IMR-90 (cell line): ENCODE results near the gene RALGPS1. TPM values are rescaled to one million over a fixed set of nuclear protein-coding genes. Genes with fewer than 3 reads are reported as not detected.

ENCODE experiments used
- ATAC-seq: fragments of 200-7000 bp; cut with Tn5 transposase; 2 replicates; pipeline ENCODE4 v1.9.1; 2020; ENCODE audit warnings: low read depth, mild to moderate bottlenecking, moderate library complexity
- BruUV-seq: library from RNA; stranded (reverse); fragments of 400-500 nt; replicated peaks from 2 replicates; lab custom pipeline; 2021; lab: Mats Ljungman, UMichigan
- CTCF ChIA-PET: fragments of 300-600 bp; formaldehyde crosslinking; extraction: SDS; loops from one replicate; lab custom pipeline; 2021; ENCODE audit warnings: antibody characterized with exemption; lab: Yijun Ruan, JAX
- POLR2A ChIA-PET: fragments of 300-600 bp; sonication (Branson Sonifier 250); formaldehyde crosslinking; loops from one replicate; lab custom pipeline; 2022; ENCODE audit warnings: antibody characterized with exemption; ENCODE audit not compliant: unreplicated experiment; lab: Charles Lee
- DNase-seq: peaks from one replicate; pipeline ENCODE4 v3.0.0; 2013
- H2AFZ ChIP-seq: replicated peaks from 2 replicates; pipeline ENCODE3; 2013; ENCODE audit warnings: low read length, mild to moderate bottlenecking; ENCODE audit not compliant: poor library complexity
- H2AK5ac ChIP-seq: 2 replicates; pipeline ENCODE4 v1.6.1; 2013; ENCODE audit warnings: low read depth, low read length, inconsistent platforms
- H2AK9ac ChIP-seq: replicated peaks from 2 replicates; pipeline ENCODE3; 2013; ENCODE audit warnings: mild to moderate bottlenecking, low read depth, low read length, moderate library complexity; ENCODE audit not compliant: poor library complexity
- H2BK120ac ChIP-seq: 2 replicates; pipeline ENCODE4 v1.6.1; 2013; ENCODE audit warnings: low read depth, low read length, inconsistent platforms
- H2BK15ac ChIP-seq: 3 replicates; pipeline ENCODE4 v1.6.1; 2013; ENCODE audit warnings: low read depth, low read length, inconsistent platforms
- H2BK20ac ChIP-seq: 2 replicates; pipeline ENCODE4 v1.6.1; 2013; ENCODE audit warnings: low read depth, mild to moderate bottlenecking, inconsistent platforms, low read length, moderate library complexity
- H2BK5ac ChIP-seq: 2 replicates; pipeline ENCODE4 v1.6.1; 2013; ENCODE audit warnings: mild to moderate bottlenecking, low read depth, low read length, inconsistent platforms; ENCODE audit not compliant: poor library complexity, severe bottlenecking
- H3K14ac ChIP-seq: replicated peaks from 2 replicates; pipeline ENCODE4 v1.6.1; 2013; ENCODE audit warnings: low read depth, low read length, inconsistent platforms
- H3K18ac ChIP-seq: 2 replicates; pipeline ENCODE4 v1.6.1; 2013; ENCODE audit warnings: low read depth, low read length, control low read depth
- H3K23ac ChIP-seq: 2 replicates; pipeline ENCODE4 v1.6.1; 2013; ENCODE audit warnings: low read depth, low read length, inconsistent platforms
- H3K27ac ChIP-seq: 2 replicates; pipeline ENCODE4 v1.5.1; 2013; ENCODE audit warnings: mild to moderate bottlenecking, control low read depth, low read length; ENCODE audit not compliant: insufficient read depth
- H3K27me3 ChIP-seq: 2 replicates; pipeline ENCODE4 v1.6.1; 2013; ENCODE audit warnings: low read length; ENCODE audit not compliant: control insufficient read depth, insufficient read depth
- H3K36me3 ChIP-seq: 2 replicates; pipeline ENCODE4 v1.6.1; 2013; ENCODE audit warnings: low read length, mixed read lengths; ENCODE audit not compliant: control insufficient read depth, insufficient read depth
- H3K4ac ChIP-seq: 2 replicates; pipeline ENCODE4 v1.6.1; 2013; ENCODE audit warnings: low read depth, low read length, inconsistent platforms
- H3K4me1 ChIP-seq: 2 replicates; pipeline ENCODE4 v1.6.1; 2013; ENCODE audit warnings: low read length, mixed read lengths; ENCODE audit not compliant: control insufficient read depth, insufficient read depth
- H3K4me2 ChIP-seq: 2 replicates; pipeline ENCODE4 v1.6.1; 2013; ENCODE audit warnings: low read depth, mild to moderate bottlenecking, control low read depth, low read length, moderate library complexity
- H3K4me3 ChIP-seq: 2 replicates; pipeline ENCODE4 v1.5.1; 2013; ENCODE audit warnings: low read depth, mild to moderate bottlenecking, control low read depth, low read length, moderate library complexity; ENCODE audit not compliant: insufficient read depth
- H3K56ac ChIP-seq: 2 replicates; pipeline ENCODE4 v1.6.1; 2013; ENCODE audit warnings: low read length, inconsistent platforms; ENCODE audit not compliant: insufficient read depth; ENCODE audit errors: extremely low read depth
- H3K79me1 ChIP-seq, 2 experiments: 2 replicates each; pipeline ENCODE4 v1.6.1; 2013; ENCODE audit warnings: low read length in 2 of 2, inconsistent platforms in 1 of 2, low read depth in 1 of 2
- H3K9ac ChIP-seq: 2 replicates; pipeline ENCODE4 v1.6.1; 2013; ENCODE audit warnings: low read depth, low read length, control low read depth
- H3K9me1 ChIP-seq: 2 replicates; pipeline ENCODE4 v1.6.1; 2013; ENCODE audit warnings: low read length, inconsistent platforms; ENCODE audit not compliant: insufficient read depth
- H3K9me3 ChIP-seq: 2 replicates; pipeline ENCODE4 v1.6.1; 2013; ENCODE audit warnings: low read length; ENCODE audit not compliant: control insufficient read depth, insufficient read depth
- H4K20me1 ChIP-seq: 2 replicates; pipeline ENCODE4 v1.6.1; 2013; ENCODE audit warnings: low read length, inconsistent platforms; ENCODE audit not compliant: insufficient read depth
- H4K5ac ChIP-seq: 2 replicates; pipeline ENCODE4 v1.6.1; 2013; ENCODE audit warnings: mild to moderate bottlenecking, low read depth, low read length, control low read depth
- H4K8ac ChIP-seq, 2 experiments: 2 replicates each; pipeline ENCODE4 v1.6.1; 2013; ENCODE audit warnings: low read depth in 2 of 2, low read length in 2 of 2, control low read depth in 1 of 2, inconsistent platforms in 1 of 2
- H4K91ac ChIP-seq: 2 replicates; pipeline ENCODE4 v1.6.1; 2013; ENCODE audit warnings: low read depth, low read length, inconsistent platforms; ENCODE audit not compliant: insufficient read depth
- BHLHE40 ChIP-seq: fragments of 150-350 bp; IDR thresholded peaks from 2 replicates; pipeline ENCODE4 v1.6.1; 2016; ENCODE audit warnings: mild to moderate bottlenecking, low read depth, low read length
- CEBPB ChIP-seq: IDR thresholded peaks from 2 replicates; pipeline ENCODE4 v1.6.1; 2012; ENCODE audit warnings: low read depth, low read length, improper control_type of control experiment
- CHD1 ChIP-seq: IDR thresholded peaks from 2 replicates; pipeline ENCODE4 v1.6.1; 2012; ENCODE audit warnings: low read depth, low read length, improper control_type of control experiment
- CTCF ChIP-seq: conservative IDR thresholded peaks from 2 replicates; pipeline ENCODE4 v1.5.1; 2012; ENCODE audit warnings: mild to moderate bottlenecking, low read depth, low read length, improper control_type of control experiment
- FOS ChIP-seq: fragments of 150-350 bp; IDR thresholded peaks from 2 replicates; pipeline ENCODE4 v1.6.1; 2016; ENCODE audit warnings: low read depth, low read length
- MAFK ChIP-seq: IDR thresholded peaks from 2 replicates; pipeline ENCODE4 v1.6.1; 2012; ENCODE audit warnings: low read depth, low read length, improper control_type of control experiment
- MAZ ChIP-seq: IDR thresholded peaks from 2 replicates; pipeline ENCODE4 v1.6.1; 2012; ENCODE audit warnings: low read depth, mild to moderate bottlenecking, low read length, improper control_type of control experiment, moderate library complexity, borderline replicate concordance
- MXI1 ChIP-seq: IDR thresholded peaks from 2 replicates; pipeline ENCODE4 v1.6.1; 2012; ENCODE audit warnings: low read depth, mild to moderate bottlenecking, low read length, moderate library complexity, borderline replicate concordance
- NFE2L2 ChIP-seq: fragments of 150-350 bp; IDR thresholded peaks from 2 replicates; pipeline ENCODE4 v1.6.1; 2016; ENCODE audit warnings: low read depth, mild to moderate bottlenecking, low read length
- POLR2A ChIP-seq: IDR thresholded peaks from 2 replicates; pipeline ENCODE4 v1.6.1; 2012; ENCODE audit warnings: mild to moderate bottlenecking, low read depth, low read length
- RAD21 ChIP-seq: IDR thresholded peaks from 2 replicates; pipeline ENCODE4 v1.6.1; 2012; ENCODE audit warnings: low read length, improper control_type of control experiment
- RCOR1 ChIP-seq: IDR thresholded peaks from 2 replicates; pipeline ENCODE4 v1.6.1; 2012; ENCODE audit warnings: mild to moderate bottlenecking, low read length, improper control_type of control experiment; ENCODE audit not compliant: insufficient replicate concordance
- RFX5 ChIP-seq: IDR thresholded peaks from 2 replicates; pipeline ENCODE4 v1.8.0; 2012; ENCODE audit warnings: low read depth, mild to moderate bottlenecking, low read length, moderate library complexity
- SMC3 ChIP-seq: fragments of 150-350 bp; IDR thresholded peaks from 2 replicates; pipeline ENCODE4 v1.6.1; 2016; ENCODE audit warnings: low read depth, mild to moderate bottlenecking, antibody characterized with exemption, low read length, moderate library complexity
- WGBS, 2 experiments: methylation state at CpG; one replicate each; pipeline versions ENCODE4 v1.1.5 to v1.1.7; 2013; ENCODE audit warnings: missing lambda C conversion rate in 2 of 2; ENCODE audit not compliant: insufficient read length in 1 of 2; ENCODE audit errors: extremely low coverage in 2 of 2; 5-methylcytosine and 5-hydroxymethylcytosine counted together
- dilution Hi-C: fragments of 300-500 bp; cut with HindIII; formaldehyde crosslinking; loops from one replicate; pipeline ENCODE4 v1.14.3; 2018; ENCODE audit warnings: low sequenced_read_pairs; ENCODE audit not compliant: unreplicated experiment
- in situ Hi-C: fragments of 300-500 bp; cut with MboI; formaldehyde crosslinking; loops from 3 replicates; pipeline ENCODE4 v1.14.3; 2019; ENCODE audit warnings: low sequenced_read_pairs, inconsistent platforms, mixed read lengths
- intact Hi-C: fragments of 100-400 bp; cut with micrococcal nuclease; formaldehyde crosslinking; loops from 2 replicates; pipeline ENCODE4 v1.10.0; 2022
- polyA plus RNA-seq, 3 experiments: library from polyadenylated mRNA; depleted of rRNA; stranded (reverse); fragments of >200 nt; gene quantifications; 2 replicates each; pipeline ENCODE4 v1.2.3, GENCODE V29; 2012; ENCODE audit warnings: low replicate concordance in 1 of 3
- total RNA-seq: library from RNA; depleted of rRNA; stranded (reverse); fragments of >200 nt; gene quantifications from 2 replicates; pipeline ENCODE4 v1.2.3, GENCODE V29; 2012
- TF ChIP-seq, protein P1 (sequence below): fragments of 150-350 bp; IDR thresholded peaks from 2 replicates; pipeline ENCODE4 v1.6.1; 2017; ENCODE audit warnings: mild to moderate bottlenecking, antibody characterized with exemption, low read length, low read depth
- TF ChIP-seq, protein P2 (sequence below): fragments of 150-350 bp; IDR thresholded peaks from 2 replicates; pipeline ENCODE4 v1.6.1; 2016; ENCODE audit warnings: low read depth, mild to moderate bottlenecking, low read length, moderate library complexity, borderline replicate concordance

The RALGPS1 gene
- total and polyA plus RNA-seq, 2 of the 4 experiments (the other 2 are of a cell fraction), result 0.90 to 2.8 TPM

DNA sequence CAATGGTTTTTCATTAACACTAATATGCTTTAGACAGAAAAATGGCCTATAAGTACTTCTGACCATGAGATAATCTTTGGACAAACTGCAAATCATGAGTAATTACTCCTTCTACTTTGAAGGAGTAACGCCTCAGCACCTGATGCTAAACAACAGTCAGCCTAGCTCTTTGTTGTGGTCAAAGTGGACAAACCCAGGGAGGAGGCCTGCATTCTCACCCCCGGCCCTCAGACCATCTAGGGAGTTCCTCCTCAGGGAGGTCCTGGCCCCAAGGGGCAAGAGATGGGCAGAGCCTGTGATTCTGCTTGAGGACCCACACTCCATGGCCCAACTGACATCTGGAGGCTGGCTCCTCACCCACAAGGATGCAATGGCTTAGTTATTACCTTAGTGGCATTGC is 256.1 kb downstream of the RALGPS1 start:
- Histone ChIP-seq H4K20me1 (no peaks in the 10 kb centered on the region), H2BK120ac (no peak overlapping the region), H2AFZ (no peak overlapping the region), H3K23ac (no peak overlapping the region), H3K4me2 (no peak overlapping the region), H3K4me1 (peaks cover 4% of the 10 kb centered on the region), H3K9me3 (no peaks in the 10 kb centered on the region), H3K27me3 (no peaks in the 10 kb centered on the region), H3K4ac (no peak overlapping the region), H2BK15ac (no peak overlapping the region), H3K36me3 (no peaks in the 10 kb centered on the region), H3K18ac (no peak overlapping the region), H2AK9ac (no peak overlapping the region), H4K91ac (no peak overlapping the region), H3K27ac (no peak overlapping the region), H2AK5ac (no peak overlapping the region), H2BK20ac (no peak overlapping the region), H3K9ac (no peak overlapping the region), H3K4me3 (no peak overlapping the region), H3K14ac (no peak overlapping the region), H3K79me1 (no peaks in the 10 kb centered on the region), H3K9me1 (0 out of 2 replicates have a peak, but pooled peaks cover 3% of the 10 kb centered on the region), H4K8ac (no peak overlapping the region), H3K56ac (no peak overlapping the region), H4K5ac (no peak overlapping the region), H2BK5ac (no peak overlapping the region)
- intact Hi-C loops (no loop called here), in situ Hi-C loops (no loop called here), dilution Hi-C loops (no loop called here)
- no TSS peak for BruUV-seq
- no peak for TF ChIP-seq FOS
- TF ChIP-seq CTCF, result no peak
- no peak for TF ChIP-seq CHD1
- no peak for TF ChIP-seq RCOR1
- no peak for TF ChIP-seq NFE2L2
- TF ChIP-seq BHLHE40, result no peak
- TF ChIP-seq POLR2A, result no peak
- no peak for TF ChIP-seq RAD21
- TF ChIP-seq SMC3, result no peak
- no peak for TF ChIP-seq RFX5
- TF ChIP-seq, protein P1, sequence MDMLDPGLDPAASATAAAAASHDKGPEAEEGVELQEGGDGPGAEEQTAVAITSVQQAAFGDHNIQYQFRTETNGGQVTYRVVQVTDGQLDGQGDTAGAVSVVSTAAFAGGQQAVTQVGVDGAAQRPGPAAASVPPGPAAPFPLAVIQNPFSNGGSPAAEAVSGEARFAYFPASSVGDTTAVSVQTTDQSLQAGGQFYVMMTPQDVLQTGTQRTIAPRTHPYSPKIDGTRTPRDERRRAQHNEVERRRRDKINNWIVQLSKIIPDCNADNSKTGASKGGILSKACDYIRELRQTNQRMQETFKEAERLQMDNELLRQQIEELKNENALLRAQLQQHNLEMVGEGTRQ, result no peak
- no peak for TF ChIP-seq MAZ
- TF ChIP-seq, protein P2, sequence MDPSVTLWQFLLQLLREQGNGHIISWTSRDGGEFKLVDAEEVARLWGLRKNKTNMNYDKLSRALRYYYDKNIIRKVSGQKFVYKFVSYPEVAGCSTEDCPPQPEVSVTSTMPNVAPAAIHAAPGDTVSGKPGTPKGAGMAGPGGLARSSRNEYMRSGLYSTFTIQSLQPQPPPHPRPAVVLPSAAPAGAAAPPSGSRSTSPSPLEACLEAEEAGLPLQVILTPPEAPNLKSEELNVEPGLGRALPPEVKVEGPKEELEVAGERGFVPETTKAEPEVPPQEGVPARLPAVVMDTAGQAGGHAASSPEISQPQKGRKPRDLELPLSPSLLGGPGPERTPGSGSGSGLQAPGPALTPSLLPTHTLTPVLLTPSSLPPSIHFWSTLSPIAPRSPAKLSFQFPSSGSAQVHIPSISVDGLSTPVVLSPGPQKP, result no peak
- no peak for TF ChIP-seq CEBPB
- TF ChIP-seq MXI1, result no peak
- no peak for TF ChIP-seq MAFK
- no CpG with 5 or more reads among the region's 2 CpGs for WGBS, 2 experiments
- no peak for ATAC-seq
- ChIA-PET CTCF (no interaction called here), POLR2A (no interaction called here)
- DNase-seq, result no peak
